22Rv1 (cell line): ENCODE measurements around the gene SPOCK1.

Experiments
- CTCF ChIP-seq: fragments of 450-650 bp; IDR thresholded peaks from 2 replicates; pipeline ENCODE4 v1.5.1; 2017; ENCODE audit warnings: mild to moderate bottlenecking
- ZFX ChIP-seq: fragments of 450-650 bp; IDR thresholded peaks from 2 replicates; pipeline ENCODE4 v1.6.1; 2017; ENCODE audit warnings: antibody characterized with exemption, borderline replicate concordance

- no peak for TF ChIP-seq CTCF
- no peak for TF ChIP-seq ZFX
Observed at GRCh38 chr5:137091472-137091871, 407.7 kb downstream of the SPOCK1 start.
